Karpas-422 (cell line): ENCODE data around the gene CWC27. TPM values are rescaled to one million over a fixed set of nuclear protein-coding genes. Genes with fewer than 3 reads are reported as not detected.

Experiments
- DNase-seq: peaks from one replicate; pipeline ENCODE4 v3.0.0-alpha.2; 2015
- H2AFZ ChIP-seq: fragments of 200-600 bp; sonication (generic); 2 replicates; pipeline ENCODE4 v1.6.1; 2014; ENCODE audit warnings: antibody characterized with exemption, low read length, mixed read lengths
- H3K27ac ChIP-seq: fragments of 200-600 bp; sonication (generic); 2 replicates; pipeline ENCODE4 v1.5.1; 2014; ENCODE audit warnings: mild to moderate bottlenecking, low read length, moderate library complexity
- H3K27me3 ChIP-seq: fragments of 200-600 bp; sonication (generic); 2 replicates; pipeline ENCODE4 v1.6.1; 2014; ENCODE audit warnings: low read length, mixed read lengths
- H3K36me3 ChIP-seq: fragments of 200-600 bp; sonication (generic); 2 replicates; pipeline ENCODE4 v1.6.1; 2014; ENCODE audit warnings: low read length, mixed read lengths; ENCODE audit not compliant: insufficient read depth
- H3K4me1 ChIP-seq: fragments of 200-600 bp; sonication (generic); 2 replicates; pipeline ENCODE4 v1.6.1; 2014; ENCODE audit warnings: mild to moderate bottlenecking, low read length, mixed read lengths
- H3K4me2 ChIP-seq: fragments of 200-600 bp; sonication (generic); 2 replicates; pipeline ENCODE4 v1.6.1; 2014; ENCODE audit warnings: low read length, low read depth, mild to moderate bottlenecking; ENCODE audit not compliant: poor library complexity, severe bottlenecking
- H3K4me3 ChIP-seq: fragments of 200-600 bp; sonication (generic); 2 replicates; pipeline ENCODE4 v1.5.1; 2014; ENCODE audit warnings: mild to moderate bottlenecking, antibody characterized with exemption, low read length, mixed read lengths
- H3K79me2 ChIP-seq: fragments of 200-600 bp; sonication (generic); 2 replicates; pipeline ENCODE4 v1.6.1; 2014; ENCODE audit warnings: mild to moderate bottlenecking, low read length, mixed read lengths
- H3K9ac ChIP-seq: fragments of 200-600 bp; sonication (generic); 2 replicates; pipeline ENCODE4 v1.6.0; 2014; ENCODE audit warnings: low read length
- H3K9me2 ChIP-seq: fragments of 200-600 bp; sonication (generic), shearing (Covaris generic); replicated peaks from 2 replicates; pipeline ENCODE4 v1.6.0; 2014; ENCODE audit warnings: mild to moderate bottlenecking, low read length, moderate library complexity; ENCODE audit not compliant: insufficient read depth
- H3K9me3 ChIP-seq: fragments of 300-700, 200-600 bp; sonication (generic); 2 replicates; pipeline ENCODE4 v1.6.1; 2014; ENCODE audit warnings: low read length, mixed read lengths
- H4K20me1 ChIP-seq: fragments of 200-600 bp; sonication (generic); 2 replicates; pipeline ENCODE4 v1.6.1; 2014; ENCODE audit warnings: mild to moderate bottlenecking, antibody characterized with exemption, low read length, low read depth; ENCODE audit not compliant: insufficient read depth
- total RNA-seq: library from RNA; depleted of rRNA; stranded (reverse); fragments of >200 nt; shearing (Covaris generic); gene quantifications from 2 replicates; pipeline ENCODE4 v1.2.3, GENCODE V29; 2014; ENCODE audit warnings: low replicate concordance

The CWC27 gene
- total RNA-seq, 1 experiment from 2014 or later, result 24.5 TPM

DNA sequence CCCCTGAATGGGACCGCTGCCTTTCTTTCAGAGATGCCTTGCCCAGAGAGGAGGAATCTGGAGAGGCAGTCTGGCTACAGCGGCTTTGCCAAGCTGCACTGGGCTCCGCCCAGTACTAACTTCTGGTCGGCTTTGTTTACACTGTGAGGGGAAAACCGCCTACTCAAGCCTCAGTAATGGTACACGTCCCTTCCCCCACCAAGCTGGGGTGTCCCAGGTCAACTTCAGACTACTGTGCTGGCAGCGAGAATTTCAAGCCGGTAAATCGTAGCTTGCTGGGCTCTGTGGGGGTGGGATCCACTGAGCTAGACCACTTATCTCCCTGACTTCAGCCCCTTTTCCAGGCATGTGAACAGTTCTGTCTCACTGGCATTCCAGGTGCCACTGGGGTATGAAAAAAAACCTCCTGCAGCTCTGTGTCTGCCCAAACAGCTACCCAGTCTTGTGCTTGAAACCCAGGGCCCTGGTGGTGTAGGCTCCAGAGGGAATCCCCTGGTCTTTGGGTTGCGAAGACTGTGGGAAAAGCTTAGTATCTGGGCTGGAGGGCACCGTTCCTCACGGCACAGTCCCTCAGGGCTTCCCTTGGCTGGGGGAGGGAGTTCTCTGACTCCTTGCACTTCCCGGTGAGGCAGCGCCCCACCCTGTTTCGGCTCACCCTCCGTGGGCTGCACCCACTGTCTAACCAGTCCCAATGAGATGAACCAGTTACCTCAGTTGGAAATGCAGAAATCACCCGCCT, 171.2 kb downstream of the CWC27 start:
- Histone ChIP-seq H3K9me2 (no peaks in the 10 kb centered on the region), H3K9me3 (no peaks in the 10 kb centered on the region), H3K4me1 (no peaks in the 10 kb centered on the region), H3K9ac (no peak overlapping the region), H3K79me2 (no peaks in the 10 kb centered on the region), H3K4me3 (no peak overlapping the region), H3K4me2 (no peak overlapping the region), H3K36me3 (no peaks in the 10 kb centered on the region), H3K27me3 (no peaks in the 10 kb centered on the region), H4K20me1 (no peaks in the 10 kb centered on the region), H3K27ac (no peak overlapping the region), H2AFZ (no peak overlapping the region)
- DNase-seq, result no peak

DNA sequence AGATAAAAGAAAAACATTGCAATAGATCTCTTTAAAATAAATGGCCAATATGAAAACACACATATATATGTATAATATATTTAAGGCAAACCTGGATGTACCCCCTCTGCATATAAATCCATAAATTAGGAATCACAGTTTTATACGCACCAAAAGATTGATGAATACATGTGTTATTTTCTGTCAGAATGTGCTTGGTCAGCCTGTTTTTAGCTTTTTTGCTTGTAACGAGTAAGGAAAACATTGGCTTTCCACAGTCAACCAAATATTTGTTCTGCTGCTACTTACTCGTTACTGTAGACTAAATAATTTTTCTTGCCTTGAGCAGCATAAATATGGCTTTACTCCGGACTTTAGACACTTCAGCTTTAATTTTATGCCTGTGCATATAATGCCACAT, 173.7 kb downstream of the CWC27 start:
- Histone ChIP-seq H3K27ac (no peak overlapping the region), H3K27me3 (no peaks in the 10 kb centered on the region), H3K4me2 (no peak overlapping the region), H3K36me3 (no peaks in the 10 kb centered on the region), H3K9me3 (no peaks in the 10 kb centered on the region), H3K9ac (no peak overlapping the region), H2AFZ (no peak overlapping the region), H3K4me1 (no peaks in the 10 kb centered on the region), H3K9me2 (no peaks in the 10 kb centered on the region), H4K20me1 (no peaks in the 10 kb centered on the region), H3K79me2 (no peaks in the 10 kb centered on the region), H3K4me3 (no peak overlapping the region)
- no peak for DNase-seq

DNA sequence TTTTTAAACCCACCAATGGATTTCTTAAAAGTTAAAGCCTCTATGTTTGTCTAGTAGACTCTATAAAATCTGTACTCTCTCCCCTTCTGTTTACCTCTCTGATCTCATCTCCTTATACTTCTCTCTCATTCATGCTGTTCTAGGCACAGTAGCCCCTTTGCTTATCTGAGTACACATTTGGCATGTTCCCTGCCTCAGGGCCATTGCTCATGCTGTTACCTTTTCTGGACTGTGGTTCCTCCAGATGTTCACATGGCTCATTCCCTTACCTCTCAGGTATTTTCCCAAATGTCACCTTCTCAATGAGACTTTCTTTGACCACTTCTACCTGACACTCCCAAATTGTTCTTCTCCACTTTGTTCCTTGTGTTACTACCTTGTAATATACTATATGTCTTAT, 176.1 kb downstream of the CWC27 start:
- H3K4me1 ChIP-seq, result no peaks in the 10 kb centered on the region
- 0 out of 2 replicates have a peak, but pooled peaks cover 5% of the 10 kb centered on the region for H4K20me1 ChIP-seq
- no peaks in the 10 kb centered on the region for H3K27me3 ChIP-seq
- H3K9ac ChIP-seq, result no peak overlapping the region
- no peak overlapping the region for H2AFZ ChIP-seq
- no peaks in the 10 kb centered on the region for H3K9me2 ChIP-seq
- no peak for DNase-seq
- H3K9me3 ChIP-seq, result no peaks in the 10 kb centered on the region
- H3K27ac ChIP-seq, result no peak overlapping the region
- no peaks in the 10 kb centered on the region for H3K79me2 ChIP-seq
- no peak overlapping the region for H3K4me3 ChIP-seq
- no peak overlapping the region for H3K4me2 ChIP-seq
- no peaks in the 10 kb centered on the region for H3K36me3 ChIP-seq

DNA sequence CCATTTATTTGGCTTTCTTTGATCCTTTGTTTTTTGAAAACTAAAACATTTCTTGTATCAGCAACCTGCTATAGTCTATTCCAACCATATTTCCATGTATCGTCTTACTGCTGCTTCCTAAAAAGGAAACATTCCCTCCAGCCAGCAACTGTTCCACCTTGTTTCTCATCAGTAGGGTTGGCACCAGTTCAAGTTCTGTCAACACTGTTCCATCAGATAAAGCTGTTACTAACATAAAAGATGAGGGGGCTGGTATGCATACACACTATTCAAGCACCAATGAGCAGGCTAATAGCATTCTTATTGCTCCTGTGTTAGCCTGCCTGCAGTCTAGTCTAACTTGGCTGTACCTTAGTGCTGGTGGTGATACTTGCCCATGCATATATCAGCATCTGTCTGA, 178.3 kb downstream of the CWC27 start:
- Histone ChIP-seq H3K4me3 (no peak overlapping the region), H2AFZ (no peak overlapping the region), H3K9me3 (no peaks in the 10 kb centered on the region), H3K79me2 (no peaks in the 10 kb centered on the region), H3K9me2 (no peaks in the 10 kb centered on the region), H3K36me3 (no peaks in the 10 kb centered on the region), H3K4me2 (no peak overlapping the region), H3K4me1 (no peaks in the 10 kb centered on the region), H3K27ac (no peak overlapping the region), H3K9ac (no peak overlapping the region), H4K20me1 (0 out of 2 replicates have a peak, but pooled peaks cover 5% of the 10 kb centered on the region), H3K27me3 (no peaks in the 10 kb centered on the region)
- no peak for DNase-seq

DNA sequence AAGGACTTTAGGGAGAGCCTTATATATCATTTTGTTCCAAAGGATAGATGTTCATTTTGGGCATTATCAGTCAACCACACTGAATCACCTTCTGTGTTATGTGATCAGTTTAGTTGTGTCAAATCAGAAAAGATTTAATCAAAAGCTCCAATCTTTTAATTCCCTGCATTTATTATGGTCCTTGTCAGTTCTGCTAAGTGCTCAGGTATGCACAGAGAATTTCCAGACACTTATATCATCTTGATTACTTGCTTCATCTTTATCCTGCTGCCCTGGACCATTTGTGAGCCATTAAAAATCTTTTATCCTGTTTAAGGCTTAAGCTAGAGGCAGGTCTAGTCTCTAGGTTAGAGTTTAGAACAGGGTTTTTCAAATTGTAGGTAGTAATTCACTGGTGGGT, 179.1 kb downstream of the CWC27 start:
- Histone ChIP-seq H3K4me1 (no peaks in the 10 kb centered on the region), H3K9me2 (no peaks in the 10 kb centered on the region), H3K4me3 (no peak overlapping the region), H3K9ac (no peak overlapping the region), H3K4me2 (no peak overlapping the region), H2AFZ (no peak overlapping the region), H3K27me3 (no peaks in the 10 kb centered on the region), H3K9me3 (no peaks in the 10 kb centered on the region), H4K20me1 (0 out of 2 replicates have a peak, but pooled peaks cover 5% of the 10 kb centered on the region), H3K36me3 (no peaks in the 10 kb centered on the region), H3K27ac (no peak overlapping the region), H3K79me2 (no peaks in the 10 kb centered on the region)
- no peak for DNase-seq

DNA sequence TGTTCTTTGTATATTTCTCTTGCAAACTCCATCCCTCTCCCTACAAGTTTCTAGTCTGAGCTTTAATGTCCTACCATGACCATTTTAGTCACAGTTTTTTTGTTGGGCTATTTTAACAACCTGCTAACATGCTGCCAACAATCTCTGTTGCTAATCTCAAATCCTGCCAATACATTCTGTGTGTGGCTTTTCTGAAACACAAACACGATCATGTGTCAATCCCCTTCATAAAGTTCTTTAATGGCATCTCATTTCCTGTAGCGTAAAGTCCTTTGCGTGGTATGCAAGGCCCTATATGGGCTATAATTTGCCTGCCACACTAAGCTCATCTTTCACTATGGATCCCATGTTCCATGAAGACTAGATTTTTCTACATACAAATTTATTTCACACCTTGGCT, 180.6 kb downstream of the CWC27 start:
- no peak overlapping the region for H3K27ac ChIP-seq
- no peaks in the 10 kb centered on the region for H3K9me2 ChIP-seq
- DNase-seq, result no peak
- H3K27me3 ChIP-seq, result no peaks in the 10 kb centered on the region
- H3K9me3 ChIP-seq, result no peaks in the 10 kb centered on the region
- H3K4me2 ChIP-seq, result no peak overlapping the region
- H4K20me1 ChIP-seq, result 0 out of 2 replicates have a peak, but pooled peaks cover 5% of the 10 kb centered on the region
- H3K4me1 ChIP-seq, result no peaks in the 10 kb centered on the region
- H2AFZ ChIP-seq, result no peak overlapping the region
- no peak overlapping the region for H3K4me3 ChIP-seq
- H3K79me2 ChIP-seq, result no peaks in the 10 kb centered on the region
- H3K36me3 ChIP-seq, result no peaks in the 10 kb centered on the region
- no peak overlapping the region for H3K9ac ChIP-seq

DNA sequence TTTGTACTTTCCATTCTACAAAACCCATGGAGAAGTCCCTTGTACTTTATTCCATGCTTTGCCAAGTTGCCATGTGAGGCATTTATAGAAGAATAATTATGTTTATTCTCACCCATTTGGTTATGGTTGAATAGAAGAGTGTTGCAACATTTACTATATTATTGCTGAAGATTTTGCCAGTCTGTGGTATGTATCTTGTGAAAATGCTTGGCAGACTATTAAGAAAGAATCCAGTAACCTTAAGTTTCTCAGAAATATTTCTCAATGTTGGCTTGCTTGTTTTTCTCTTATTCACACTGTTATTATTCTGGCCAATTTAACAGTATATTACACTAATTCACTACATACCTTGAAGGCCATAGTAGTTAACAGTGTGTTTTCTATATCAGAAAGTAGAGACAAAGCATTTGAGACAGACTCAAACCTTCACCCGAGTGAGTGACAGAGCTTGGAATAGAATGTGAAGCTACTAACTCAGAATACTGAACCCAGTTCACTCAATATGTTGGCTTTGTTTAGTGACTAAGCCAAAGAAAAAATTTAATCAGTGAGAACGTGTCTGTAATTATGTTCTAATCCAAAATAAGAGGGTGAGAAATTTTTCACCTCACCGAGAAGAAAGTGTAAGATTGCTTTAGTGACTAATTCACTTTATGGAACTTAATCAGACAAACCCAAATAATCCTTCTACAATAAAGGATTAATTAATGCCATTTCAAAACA, 184.4 kb downstream of the CWC27 start:
- no peak overlapping the region for H3K27ac ChIP-seq
- no peak overlapping the region for H3K9ac ChIP-seq
- no peak overlapping the region for H3K4me3 ChIP-seq
- no peaks in the 10 kb centered on the region for H3K9me3 ChIP-seq
- no peak for DNase-seq
- H2AFZ ChIP-seq, result no peak overlapping the region
- H3K4me2 ChIP-seq, result no peak overlapping the region
- no peaks in the 10 kb centered on the region for H3K4me1 ChIP-seq
- H4K20me1 ChIP-seq, result 0 out of 2 replicates have a peak, but pooled peaks cover 5% of the 10 kb centered on the region
- no peaks in the 10 kb centered on the region for H3K27me3 ChIP-seq
- H3K9me2 ChIP-seq, result no peaks in the 10 kb centered on the region
- H3K79me2 ChIP-seq, result no peaks in the 10 kb centered on the region
- H3K36me3 ChIP-seq, result no peaks in the 10 kb centered on the region

DNA sequence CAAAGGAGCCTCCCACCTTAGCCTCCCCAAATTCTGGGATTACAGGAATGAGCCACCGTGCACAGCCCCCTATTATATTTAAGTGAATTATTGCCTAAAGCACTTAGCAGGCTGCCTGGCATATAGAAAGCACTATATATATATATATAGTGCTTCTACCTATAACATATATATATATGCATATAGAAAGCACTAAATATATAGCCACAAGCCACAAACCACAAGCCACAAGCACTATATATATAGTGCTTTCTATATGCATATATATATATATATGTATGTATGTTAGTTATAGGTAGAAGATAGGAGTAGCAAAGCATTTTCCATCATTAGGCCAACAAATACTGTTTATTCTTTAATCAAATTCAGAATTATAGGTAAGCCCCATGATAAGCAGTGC, 185.8 kb downstream of the CWC27 start:
- Histone ChIP-seq H3K9me2 (no peaks in the 10 kb centered on the region), H3K27me3 (no peaks in the 10 kb centered on the region), H3K4me3 (no peak overlapping the region)

More for the DNA sequence above, 185.8 kb downstream of the CWC27 start:
- 0 out of 2 replicates have a peak, but pooled peaks cover 2% of the 10 kb centered on the region for H4K20me1 ChIP-seq
- H3K9me3 ChIP-seq, result no peaks in the 10 kb centered on the region
- H3K4me2 ChIP-seq, result no peak overlapping the region
- DNase-seq, result no peak
- no peaks in the 10 kb centered on the region for H3K4me1 ChIP-seq
- H3K27ac ChIP-seq, result no peak overlapping the region
- no peaks in the 10 kb centered on the region for H3K36me3 ChIP-seq
- no peaks in the 10 kb centered on the region for H3K79me2 ChIP-seq
- no peak overlapping the region for H2AFZ ChIP-seq
- no peak overlapping the region for H3K9ac ChIP-seq
